Stomach smooth muscle (tissue), 2 donors: ENCODE data around the gene NPAS4.
"Not testable (repeated sequence)": the region's sequence is repeated elsewhere in the genome, so short reads cannot be mapped to it uniquely, and the experiment has no call there.

Experiments used
- H3K27ac ChIP-seq: one replicate; pipeline ENCODE4 v1.7.0; 2013; ENCODE audit warnings: mild to moderate bottlenecking, low read length, inconsistent platforms
- H3K27me3 ChIP-seq, 2 donors: one replicate each; pipeline ENCODE4 v1.7.0; 2013; ENCODE audit warnings: low read length in 2 of 2; ENCODE audit not compliant: insufficient read depth in 2 of 2, control insufficient read depth in 1 of 2
- H3K36me3 ChIP-seq, 2 donors: one replicate each; pipeline ENCODE4 v1.7.0; 2013; ENCODE audit warnings: low read length in 2 of 2; ENCODE audit not compliant: control insufficient read depth in 2 of 2, insufficient read depth in 2 of 2
- H3K4me1 ChIP-seq: one replicate; pipeline ENCODE4 v1.7.0; 2013; ENCODE audit warnings: low read length; ENCODE audit not compliant: control insufficient read depth, insufficient read depth
- H3K4me3 ChIP-seq, 2 donors: one replicate each; pipeline ENCODE4 v1.7.0; 2013; ENCODE audit warnings: low read length in 2 of 2
- H3K9ac ChIP-seq, 2 donors: one replicate each; pipeline ENCODE4 v1.7.0; 2013; ENCODE audit warnings: low read length in 2 of 2, mild to moderate bottlenecking in 1 of 2
- H3K9me3 ChIP-seq, 2 donors: one replicate each; pipeline ENCODE4 v1.7.0; 2013; ENCODE audit warnings: low read length in 2 of 2; ENCODE audit not compliant: control insufficient read depth in 2 of 2
- donor health status: healthy.
- donor health status: Pancreatic carcinoma.

NPAS4 gene

GRCh38 chr11:66454247-66454646 lies 33.4 kb downstream of the NPAS4 start:
- no peak overlapping the region for H3K9ac ChIP-seq
- H3K4me3 ChIP-seq = no peak overlapping the region
- no peaks in the 10 kb centered on the region for H3K27me3 ChIP-seq
- no peaks in the 10 kb centered on the region for H3K4me1 ChIP-seq
- H3K9me3 ChIP-seq = no peaks in the 10 kb centered on the region
- no peak overlapping the region for H3K27ac ChIP-seq
- no peaks in the 10 kb centered on the region for H3K36me3 ChIP-seq

GRCh38 chr11:66454828-66455227 lies 34.0 kb downstream of the NPAS4 start:
- H3K4me3 ChIP-seq = no peak overlapping the region
- H3K27me3 ChIP-seq = no peaks in the 10 kb centered on the region
- no peaks in the 10 kb centered on the region for H3K36me3 ChIP-seq
- H3K9ac ChIP-seq = no peak overlapping the region
- no peaks in the 10 kb centered on the region for H3K9me3 ChIP-seq
- H3K27ac ChIP-seq = no peak overlapping the region
- no peaks in the 10 kb centered on the region for H3K4me1 ChIP-seq

- no peaks in the 10 kb centered on the region for H3K9me3 ChIP-seq
- no peak overlapping the region for H3K27ac ChIP-seq
- no peaks in the 10 kb centered on the region for H3K36me3 ChIP-seq
- H3K27me3 ChIP-seq = no peaks in the 10 kb centered on the region
- no peak overlapping the region for H3K9ac ChIP-seq
- H3K4me1 ChIP-seq = no peaks in the 10 kb centered on the region
- H3K4me3 ChIP-seq = no peak overlapping the region
Observed at GRCh38 chr11:66457826-66458225, 37.0 kb downstream of the NPAS4 start.

GRCh38 chr11:66459138-66459778 lies 38.4 kb downstream of the NPAS4 start:
- H3K9ac ChIP-seq = no peak overlapping the region
- no peaks in the 10 kb centered on the region for H3K9me3 ChIP-seq
- H3K4me1 ChIP-seq = no peaks in the 10 kb centered on the region
- no peak overlapping the region for H3K27ac ChIP-seq
- H3K36me3 ChIP-seq = no peaks in the 10 kb centered on the region
- no peak overlapping the region for H3K4me3 ChIP-seq
- H3K27me3 ChIP-seq = no peaks in the 10 kb centered on the region

- no peaks in the 10 kb centered on the region for H3K27me3 ChIP-seq
- H3K4me1 ChIP-seq = peaks cover 12% of the 10 kb centered on the region
- H3K27ac ChIP-seq = no peak overlapping the region
- no peak overlapping the region for H3K9ac ChIP-seq
- no peak overlapping the region for H3K4me3 ChIP-seq
- no peaks in the 10 kb centered on the region for H3K9me3 ChIP-seq
- H3K36me3 ChIP-seq = no peaks in the 10 kb centered on the region
Observed at GRCh38 chr11:66462010-66462409, 41.2 kb downstream of the NPAS4 start.

- no peaks in the 10 kb centered on the region for H3K9me3 ChIP-seq
- no peaks in the 10 kb centered on the region for H3K27me3 ChIP-seq
- peaks cover 19% of the 10 kb centered on the region for H3K4me1 ChIP-seq
- no peaks in the 10 kb centered on the region for H3K36me3 ChIP-seq
- H3K9ac ChIP-seq = no peak overlapping the region
- H3K27ac ChIP-seq = no peak overlapping the region
- H3K4me3 ChIP-seq = no peak overlapping the region
Observed at GRCh38 chr11:66462911-66463310, 42.1 kb downstream of the NPAS4 start.

GRCh38 chr11:66464116-66464515 lies 43.3 kb downstream of the NPAS4 start:
- not testable (repeated sequence) for H3K36me3 ChIP-seq
- H3K4me1 ChIP-seq = peaks cover 22% of the 10 kb centered on the region

GRCh38 chr11:66464916-66465315 lies 44.1 kb downstream of the NPAS4 start:
- Histone ChIP-seq H3K9me3 (no peaks in the 10 kb centered on the region), H3K4me3 (no peak overlapping the region), H3K27ac (no peak overlapping the region), H3K4me1 (peaks cover 22% of the 10 kb centered on the region), H3K9ac (no peak overlapping the region), H3K27me3 (no peaks in the 10 kb centered on the region), H3K36me3 (no peaks in the 10 kb centered on the region)

More at GRCh38 chr11:66464116-66464515, 43.3 kb downstream of the NPAS4 start:
- not testable (repeated sequence) for H3K9ac ChIP-seq, H3K27ac ChIP-seq, H3K27me3 ChIP-seq, H3K9me3 ChIP-seq, H3K4me3 ChIP-seq

GRCh38 chr11:66465373-66466224 lies 44.8 kb downstream of the NPAS4 start:
- Histone ChIP-seq H3K36me3 (peaks cover under 1 to 3% of the 10 kb centered on the region in 2 donors), H3K4me3 (peak overlapping the region; percentile 66 to 81), H3K9me3 (no peaks in the 10 kb centered on the region), H3K27ac (no peak overlapping the region), H3K27me3 (no peaks in the 10 kb centered on the region), H3K9ac (peak overlapping the region in 1 of 2 donors; percentile 73), H3K4me1 (peaks cover 22% of the 10 kb centered on the region)

- Histone ChIP-seq H3K27ac (peak within 1 kb of the TSS; percentile 55), H3K36me3 (peaks cover 3 to 11% of the 10 kb centered on the region in 2 donors), H3K9ac (peak within 1 kb of the TSS; percentile 75 to 79), H3K9me3 (no peaks in the 10 kb centered on the region), H3K27me3 (no peaks in the 10 kb centered on the region), H3K4me3 (peak within 1 kb of the TSS; percentile 71 to 81), H3K4me1 (peaks cover 22% of the 10 kb centered on the region)
Observed at GRCh38 chr11:66466225-66467033, 45.6 kb downstream of the NPAS4 start, which contains the start of gene PELI3. Gene PELI3, plus strand, starts transcription at chr11:66466905. Its CDS starts 1,224 bp downstream, at chr11:66468129.
